Tibial nerve (tissue), 4 donors: ENCODE data around the gene SGPP1.

ENCODE experiments used
- CTCF ChIP-seq, 5 experiments: fragments of 200-600 bp in 3 of 5; fragments of 450-650 bp in 2 of 5; sonication (generic) in 3 of 5; IDR thresholded peaks; one replicate each; pipeline ENCODE4 v1.5.1; 2016 to 2019; ENCODE audit warnings: antibody characterized with exemption in 5 of 5, mild to moderate bottlenecking in 3 of 5, moderate library complexity in 2 of 5
- EP300 ChIP-seq, 2 donors: sonication (generic); formaldehyde crosslinking; IDR thresholded peaks; one replicate each; pipeline ENCODE4 v1.6.1; 2017; ENCODE audit warnings: antibody characterized with exemption in 2 of 2, mild to moderate bottlenecking in 1 of 2

- TF ChIP-seq EP300 (IDR thresholded peaks at IDR 0.05) (no peak), CTCF (IDR thresholded peaks at IDR 0.05) (no peak)
Observed at GRCh38 chr14:63747846-63748245, 20.0 kb upstream of the SGPP1 start.
